HG02798 (cell line): ENCODE results near the gene GNB4.

Experiments
- ATAC-seq: cut with Tn5 transposase; IDR thresholded peaks from one replicate; pipeline ENCODE4 v1.9.1; 2021; ENCODE audit warnings: mild to moderate bottlenecking; ENCODE audit not compliant: unreplicated experiment, poor library complexity

GNB4 gene

DNA sequence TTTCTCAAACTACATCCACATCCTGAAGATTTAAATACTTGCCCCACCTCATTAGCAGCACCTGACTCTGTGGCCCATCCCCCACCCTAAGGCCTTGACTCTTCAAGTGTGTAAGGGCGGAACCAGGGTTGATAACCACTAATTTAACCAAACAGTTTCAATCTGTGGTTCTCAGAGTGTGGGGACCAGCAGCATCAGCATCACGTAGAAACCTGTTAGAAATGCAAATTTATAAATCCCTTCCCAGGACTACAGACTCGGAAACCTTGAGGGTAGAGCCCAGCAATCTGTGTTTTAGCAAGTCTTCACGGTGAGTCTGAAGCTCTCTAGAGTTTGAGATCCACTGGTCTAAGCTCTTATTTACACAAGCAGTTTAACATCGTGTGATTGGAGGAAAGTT lies 12.4 kb downstream of the GNB4 start:
- peak; percentile 79 for ATAC-seq

DNA sequence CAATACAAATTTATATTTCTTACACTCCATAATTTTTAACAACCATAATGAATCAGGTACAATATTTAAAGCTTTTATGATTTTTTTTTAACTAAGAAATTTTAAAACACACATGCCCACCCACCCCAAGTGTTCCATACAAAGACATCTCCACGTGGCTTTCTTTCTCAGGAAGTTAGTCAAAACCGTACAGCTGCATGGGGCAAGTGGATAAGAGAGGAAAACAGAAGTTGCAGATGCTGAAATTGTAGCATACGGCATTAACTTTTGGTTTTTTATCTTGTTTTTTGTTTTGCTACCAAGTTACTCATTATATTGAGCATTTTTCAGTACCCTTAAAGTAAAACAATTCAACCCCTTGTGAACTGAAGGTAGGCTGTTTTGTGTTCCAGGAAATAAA lies 14.8 kb downstream of the GNB4 start:
- no peak for ATAC-seq

DNA sequence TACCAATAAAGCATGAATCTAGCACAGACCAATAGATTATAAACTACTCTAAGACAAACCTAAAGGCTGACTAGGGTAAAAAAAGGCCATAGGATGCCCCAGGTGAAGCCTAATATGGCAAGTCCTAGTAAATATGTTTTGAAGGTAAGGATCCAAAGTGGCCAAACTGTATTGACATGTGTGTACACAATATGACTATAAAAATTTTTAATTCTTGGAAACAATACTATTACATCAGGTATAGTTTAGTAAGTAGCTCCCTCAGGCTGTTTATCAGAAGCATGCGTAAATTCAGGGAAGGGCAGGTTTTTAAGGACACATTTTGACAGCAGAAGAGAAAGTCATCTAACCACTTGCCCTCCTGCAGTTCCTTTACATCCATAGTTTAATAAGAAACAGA lies 18.8 kb downstream of the GNB4 start:
- ATAC-seq = no peak

DNA sequence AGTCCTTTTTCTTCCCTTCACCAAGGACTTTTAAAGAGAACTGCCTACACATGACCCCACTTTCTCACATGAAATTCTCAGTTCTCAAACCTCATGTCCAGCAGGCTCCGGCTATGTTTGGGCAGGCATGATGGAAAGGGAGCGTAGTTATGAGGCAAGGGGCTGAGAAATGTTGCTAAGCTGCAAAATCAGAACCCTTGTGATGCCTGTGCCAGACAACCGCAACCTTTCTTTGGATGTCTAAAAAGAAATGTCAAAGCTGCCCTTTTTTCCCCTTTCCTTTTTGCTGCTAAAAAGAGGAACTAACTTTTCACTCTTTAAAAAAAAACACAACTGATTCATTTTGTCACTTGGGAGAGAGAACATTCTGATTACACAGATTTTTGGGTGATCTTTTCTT lies 19.2 kb downstream of the GNB4 start:
- ATAC-seq = peak; percentile 65

DNA sequence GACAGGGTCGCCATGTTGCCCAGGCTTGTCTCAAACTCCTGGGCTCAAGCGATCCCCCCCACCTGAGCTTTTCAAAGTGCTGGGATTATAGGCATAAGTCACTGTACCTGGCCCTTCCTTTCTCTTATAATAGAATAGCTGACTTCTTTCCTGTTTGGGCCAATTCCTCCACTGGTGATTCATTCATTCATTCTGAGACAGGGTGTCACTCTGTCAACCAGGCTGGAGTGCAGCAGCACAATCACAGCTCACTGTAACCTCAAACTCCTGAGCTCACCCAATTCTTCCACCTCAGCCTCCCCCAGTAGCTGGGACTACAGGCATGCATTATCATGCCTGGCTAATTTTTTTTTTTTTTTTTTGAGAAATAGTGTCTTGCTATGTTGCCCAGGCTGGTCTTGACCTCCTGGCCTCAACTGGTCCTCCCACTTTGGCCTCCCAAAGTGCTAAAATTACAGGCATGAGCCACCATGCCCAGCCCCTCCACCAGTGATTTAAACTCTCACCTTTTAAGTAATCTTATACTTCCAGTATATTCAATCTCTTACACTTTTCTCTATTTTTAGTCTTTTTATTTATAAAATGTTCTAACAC lies 20.9 kb downstream of the GNB4 start:
- ATAC-seq = no peak

DNA sequence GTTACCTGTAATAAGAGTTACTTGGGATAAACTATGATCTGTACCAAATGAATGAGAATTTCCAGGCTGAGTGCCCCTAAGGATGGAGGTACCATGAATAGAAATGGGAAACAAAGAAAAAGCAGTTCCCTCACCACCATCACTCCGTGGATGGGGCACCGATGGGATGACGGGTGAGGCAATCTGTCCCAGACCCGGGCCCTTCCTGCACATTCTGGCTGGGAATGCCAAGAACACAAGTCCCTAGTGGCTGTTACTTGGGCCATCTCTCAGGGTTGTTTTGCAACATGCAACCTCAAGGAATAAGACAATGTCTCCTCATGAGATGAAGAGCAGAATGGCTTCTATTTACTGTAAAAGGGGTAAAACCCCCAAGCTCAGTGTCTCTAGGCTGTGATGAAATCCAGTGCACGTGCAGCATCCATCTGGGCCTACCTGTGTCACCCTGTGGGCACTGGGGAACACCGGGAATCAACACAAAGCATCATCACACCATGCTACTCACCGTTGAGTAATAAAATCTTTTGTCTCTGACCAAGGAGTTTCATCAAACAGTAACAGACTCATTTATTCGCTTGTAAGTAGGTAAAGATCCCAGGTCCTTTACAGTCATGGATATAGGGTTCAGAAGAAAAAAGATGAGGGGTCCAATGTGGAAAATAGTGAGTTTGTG lies 22.3 kb downstream of the GNB4 start:
- no peak for ATAC-seq

DNA sequence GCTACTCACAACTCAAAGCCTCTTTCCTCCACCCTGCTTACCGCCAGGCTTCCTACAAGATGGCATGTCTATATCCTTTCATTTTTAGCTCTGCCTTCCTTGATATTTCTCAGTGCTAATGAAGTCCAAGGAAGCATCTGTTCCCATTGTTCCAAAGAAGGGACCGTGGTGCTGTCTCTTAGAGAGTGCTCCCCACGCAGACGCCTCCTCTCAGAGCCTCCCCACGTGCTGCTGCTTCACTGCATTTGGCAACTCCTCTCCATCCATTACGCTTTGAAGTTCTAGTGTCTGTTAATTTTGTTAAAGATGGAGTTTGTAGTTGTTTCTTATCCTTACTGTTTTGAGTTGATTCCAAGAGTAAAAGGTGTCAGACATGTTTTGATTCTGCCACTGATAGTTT lies 26.2 kb downstream of the GNB4 start:
- no peak for ATAC-seq

DNA sequence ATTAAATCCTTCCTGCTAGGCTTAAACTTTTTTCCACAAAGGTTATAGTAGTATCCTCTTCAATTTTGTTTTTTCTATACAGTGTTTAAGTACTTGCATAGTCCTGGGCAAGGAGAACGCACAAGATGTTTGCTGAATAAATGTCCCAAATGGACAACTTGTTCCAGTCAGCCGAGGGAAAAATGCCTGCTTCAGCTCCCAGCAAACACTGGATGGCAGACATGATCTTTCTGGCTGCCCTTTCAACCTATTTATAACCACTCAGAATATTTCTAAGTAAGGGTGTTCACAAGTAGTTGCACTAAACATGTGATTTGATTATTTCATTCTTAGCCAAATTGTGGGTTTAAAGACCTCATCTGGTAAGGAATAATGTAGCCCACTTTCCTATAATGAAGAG lies 29.8 kb downstream of the GNB4 start:
- ATAC-seq = no peak

DNA sequence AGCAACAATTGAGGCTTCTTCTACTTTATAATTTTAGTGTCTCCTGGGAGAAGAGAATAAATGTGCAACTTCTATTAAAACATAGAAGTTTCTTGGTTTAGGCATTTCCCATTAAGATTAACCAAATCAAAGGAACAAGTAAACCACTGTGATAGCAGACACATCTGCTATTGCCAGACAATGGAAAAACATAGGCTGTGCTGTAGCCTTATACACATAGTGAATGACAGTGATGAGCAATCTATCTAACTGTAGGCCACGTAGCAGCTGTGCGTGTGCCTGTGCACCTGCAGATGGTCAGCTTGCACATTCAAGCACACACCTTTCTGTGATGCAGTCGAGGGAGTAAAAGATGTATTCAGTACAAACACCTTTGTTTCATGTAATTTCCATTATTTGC lies 32.7 kb downstream of the GNB4 start:
- ATAC-seq = no peak

DNA sequence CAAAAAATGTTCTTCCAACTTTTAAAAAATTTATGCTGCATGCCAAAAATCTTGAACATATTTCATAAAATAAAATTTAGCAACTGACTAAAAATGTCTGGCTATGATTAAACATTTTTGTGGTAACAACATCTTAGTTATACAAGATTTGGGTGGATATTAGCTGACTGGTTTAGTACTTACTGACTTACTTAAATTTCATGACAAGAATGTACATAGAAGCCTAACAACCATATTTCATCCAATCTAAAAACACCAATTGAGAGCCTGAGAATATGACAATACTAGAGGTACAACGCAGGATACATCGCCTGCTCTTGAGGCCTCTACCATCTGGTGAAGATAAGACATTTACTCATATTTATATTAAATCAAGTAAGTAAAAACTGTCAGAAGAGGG lies 34.6 kb downstream of the GNB4 start:
- ATAC-seq = no peak

DNA sequence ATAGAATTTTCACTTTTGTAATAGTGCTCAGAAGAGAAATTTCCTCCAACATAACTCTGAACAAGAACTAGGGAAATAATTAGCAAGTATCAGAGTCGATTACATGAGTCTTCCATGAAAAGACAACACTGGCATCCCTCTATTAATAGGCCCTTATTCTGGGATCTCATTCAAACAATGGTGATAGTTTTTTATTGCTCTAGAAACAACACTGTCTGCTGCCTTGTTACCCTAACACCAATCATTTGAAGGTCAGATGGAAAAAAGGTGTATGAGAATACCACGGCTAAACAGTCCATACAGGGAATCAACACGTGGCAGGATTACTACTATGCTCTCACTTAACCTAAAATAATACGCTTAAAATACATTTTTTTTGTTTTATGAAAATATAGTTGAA lies 35.9 kb downstream of the GNB4 start:
- ATAC-seq = no peak

DNA sequence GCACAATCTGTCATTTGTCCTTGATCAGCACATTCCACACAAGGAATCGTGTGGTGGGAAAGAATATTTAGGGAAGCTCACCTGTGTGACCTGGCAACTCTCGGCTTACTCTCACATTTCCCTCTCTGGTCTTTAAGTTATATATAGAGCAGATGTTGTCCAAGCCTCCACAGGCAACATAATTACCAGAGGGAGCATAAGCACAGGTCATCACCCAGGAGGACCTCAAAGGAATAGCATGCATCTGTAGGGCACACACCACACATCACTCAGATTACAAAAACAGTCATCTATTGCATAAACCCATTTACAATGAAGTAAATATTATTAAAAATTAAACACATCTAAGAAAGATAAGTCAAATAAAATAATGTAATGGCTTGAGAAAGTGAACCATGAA lies 36.5 kb downstream of the GNB4 start:
- ATAC-seq = no peak

DNA sequence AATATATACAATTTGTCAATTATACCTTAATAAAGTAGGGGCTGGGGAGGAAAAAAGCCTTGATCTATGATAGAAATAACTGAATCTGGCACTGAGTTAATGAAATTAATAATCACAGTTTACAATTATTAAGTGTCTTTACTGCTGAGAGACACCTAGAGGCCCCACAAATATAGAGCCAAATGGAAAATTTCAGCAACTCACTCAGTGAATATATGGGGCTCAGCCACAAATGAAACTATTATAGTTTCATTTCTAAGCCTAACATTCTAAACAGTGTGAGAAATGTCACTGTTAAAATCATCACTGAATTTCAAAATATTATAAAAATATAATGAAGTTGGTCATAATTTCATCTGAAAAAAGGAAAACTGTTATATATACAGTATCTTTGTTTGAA lies 40.3 kb downstream of the GNB4 start:
- no peak for ATAC-seq

DNA sequence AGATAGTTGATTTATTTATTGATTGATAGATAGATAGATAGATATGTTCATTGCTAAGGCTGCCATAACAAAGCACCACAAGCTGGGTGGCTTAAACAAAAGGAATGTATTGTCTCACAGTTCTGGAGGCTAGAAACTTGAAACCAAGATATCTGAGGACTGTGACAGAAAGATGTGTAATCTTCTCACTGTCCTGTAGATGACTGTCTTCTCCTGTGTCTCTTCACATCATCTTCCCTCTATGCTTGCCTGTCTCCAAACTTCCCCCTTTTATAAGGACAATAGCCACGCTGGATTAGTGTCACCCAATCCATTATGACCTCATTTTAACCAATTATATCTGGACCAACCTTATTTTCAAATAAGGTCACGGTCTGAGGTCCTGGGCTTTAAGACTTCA lies 40.9 kb downstream of the GNB4 start:
- no peak for ATAC-seq

DNA sequence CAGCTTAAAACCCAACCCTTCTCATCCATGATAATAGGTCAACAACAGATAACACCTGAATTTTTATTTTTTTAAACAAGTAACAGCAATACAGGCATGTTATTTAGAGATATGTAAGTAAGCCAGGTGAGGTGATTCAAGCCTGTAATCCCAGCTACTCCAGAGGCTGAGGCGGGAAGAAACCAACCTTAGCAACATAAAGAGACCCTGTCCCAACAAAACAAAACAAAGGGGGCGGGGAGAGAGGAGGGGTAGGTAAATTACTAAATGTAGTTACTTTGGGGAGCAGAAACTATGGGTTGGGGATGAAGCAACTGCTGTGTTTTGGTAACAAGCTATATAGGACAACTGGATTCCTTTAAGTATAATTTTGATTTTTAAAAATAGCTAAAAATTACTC lies 47.0 kb downstream of the GNB4 start:
- ATAC-seq = no peak

DNA sequence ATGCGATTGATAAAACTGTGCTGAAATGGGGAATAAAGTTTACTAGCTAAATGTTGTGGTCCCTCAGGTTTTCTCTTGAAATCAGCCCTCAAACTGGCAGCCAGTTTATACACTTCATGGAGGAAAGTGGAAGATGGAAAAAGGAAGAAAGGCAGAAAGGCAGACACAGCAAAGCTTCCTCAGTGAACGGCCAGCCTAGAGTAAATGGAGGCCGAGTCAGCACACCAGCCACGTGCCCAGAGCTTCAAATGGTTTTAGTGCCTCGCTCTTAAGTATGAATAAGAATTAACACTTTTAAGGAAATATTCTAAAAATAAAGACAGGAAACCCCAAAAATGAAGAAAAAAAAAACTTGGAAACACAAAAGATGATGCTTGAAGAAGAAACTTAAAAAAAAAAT lies 48.3 kb downstream of the GNB4 start:
- ATAC-seq = no peak

DNA sequence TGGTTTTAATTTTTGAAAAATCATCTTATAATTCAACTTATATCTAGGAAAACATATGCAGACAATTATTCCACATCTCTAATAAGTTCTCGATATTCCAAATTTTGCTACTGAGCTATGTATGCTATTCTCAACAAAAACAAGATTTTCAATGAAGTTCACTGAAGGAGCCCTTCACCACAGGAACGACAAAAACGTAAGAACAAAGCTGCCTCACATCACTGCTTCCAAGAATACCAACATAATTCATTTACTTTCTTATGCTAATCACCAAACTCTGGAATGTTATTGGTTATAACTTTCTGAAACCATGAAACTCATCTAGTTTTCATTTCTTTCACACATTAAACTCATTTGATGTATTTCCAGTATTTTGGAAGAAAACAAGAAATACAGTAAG lies 49.7 kb downstream of the GNB4 start:
- ATAC-seq = no peak

DNA sequence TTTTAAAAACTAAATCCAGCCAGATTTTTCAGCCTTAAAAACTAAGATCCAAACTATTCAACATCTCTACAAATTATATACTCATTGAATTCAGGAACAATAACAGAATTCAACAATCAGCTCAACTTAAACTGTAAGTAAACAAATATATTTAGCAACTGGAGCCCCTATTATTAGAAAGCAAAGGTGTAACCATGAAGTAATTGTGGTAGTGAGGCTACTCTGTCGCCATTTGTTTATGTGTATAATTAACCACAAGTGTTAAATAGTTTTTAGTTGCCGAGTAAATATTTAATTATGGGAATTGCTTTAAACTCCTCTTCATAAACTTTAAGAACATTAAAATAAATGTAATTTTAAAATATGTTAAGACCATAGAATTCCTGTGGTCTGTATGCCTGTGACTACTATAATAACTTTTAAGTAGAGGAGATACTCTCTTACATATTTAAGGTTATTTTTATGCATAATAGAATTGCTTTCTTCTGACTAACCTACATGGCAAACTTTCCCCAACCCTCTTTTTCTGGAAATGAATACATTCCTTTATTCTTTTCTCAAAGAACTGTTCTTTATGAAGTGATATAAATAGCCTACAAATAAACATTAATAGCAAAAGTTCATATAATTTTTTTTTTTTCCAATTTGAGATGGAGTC lies 52.6 kb downstream of the GNB4 start:
- no peak for ATAC-seq

DNA sequence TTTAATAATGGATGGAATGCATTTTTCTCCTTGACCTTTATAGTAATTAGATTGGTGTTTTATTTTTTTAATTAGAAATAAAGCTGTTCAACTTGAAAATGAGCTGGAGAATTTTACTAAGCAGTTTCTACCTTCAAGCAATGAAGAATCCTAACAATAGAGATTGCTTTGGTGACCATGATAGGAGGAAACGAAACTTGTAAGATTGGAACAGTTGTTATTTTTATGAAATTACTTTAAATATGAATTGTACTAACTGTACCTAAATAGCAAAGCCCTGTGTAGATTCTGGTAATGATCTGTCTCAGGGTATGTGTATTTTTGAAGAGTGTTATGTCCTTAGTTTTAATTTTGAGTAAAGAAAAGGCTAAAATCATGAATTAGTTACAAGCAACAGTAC lies 59.4 kb downstream of the GNB4 start:
- ATAC-seq = no peak

DNA sequence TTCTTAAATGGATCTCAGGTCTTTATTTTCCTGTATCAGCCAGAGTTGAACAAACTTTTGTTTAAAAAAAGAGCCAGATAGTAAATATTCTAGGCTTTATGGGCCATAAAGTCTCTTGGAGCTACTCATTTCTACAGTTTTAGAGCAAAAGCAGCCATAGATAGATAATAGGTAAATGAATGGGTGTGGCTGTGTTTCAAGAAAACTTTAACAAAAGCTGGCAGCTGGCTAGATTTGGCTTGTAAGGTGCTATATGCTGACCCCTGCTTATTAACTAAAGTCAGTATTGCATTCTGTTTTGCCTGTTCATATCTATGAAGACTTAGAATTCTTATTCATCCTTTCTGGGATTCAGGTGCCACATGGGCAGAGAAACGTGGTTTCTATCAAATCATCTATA lies 74.8 kb downstream of the GNB4 start:
- no peak for ATAC-seq

DNA sequence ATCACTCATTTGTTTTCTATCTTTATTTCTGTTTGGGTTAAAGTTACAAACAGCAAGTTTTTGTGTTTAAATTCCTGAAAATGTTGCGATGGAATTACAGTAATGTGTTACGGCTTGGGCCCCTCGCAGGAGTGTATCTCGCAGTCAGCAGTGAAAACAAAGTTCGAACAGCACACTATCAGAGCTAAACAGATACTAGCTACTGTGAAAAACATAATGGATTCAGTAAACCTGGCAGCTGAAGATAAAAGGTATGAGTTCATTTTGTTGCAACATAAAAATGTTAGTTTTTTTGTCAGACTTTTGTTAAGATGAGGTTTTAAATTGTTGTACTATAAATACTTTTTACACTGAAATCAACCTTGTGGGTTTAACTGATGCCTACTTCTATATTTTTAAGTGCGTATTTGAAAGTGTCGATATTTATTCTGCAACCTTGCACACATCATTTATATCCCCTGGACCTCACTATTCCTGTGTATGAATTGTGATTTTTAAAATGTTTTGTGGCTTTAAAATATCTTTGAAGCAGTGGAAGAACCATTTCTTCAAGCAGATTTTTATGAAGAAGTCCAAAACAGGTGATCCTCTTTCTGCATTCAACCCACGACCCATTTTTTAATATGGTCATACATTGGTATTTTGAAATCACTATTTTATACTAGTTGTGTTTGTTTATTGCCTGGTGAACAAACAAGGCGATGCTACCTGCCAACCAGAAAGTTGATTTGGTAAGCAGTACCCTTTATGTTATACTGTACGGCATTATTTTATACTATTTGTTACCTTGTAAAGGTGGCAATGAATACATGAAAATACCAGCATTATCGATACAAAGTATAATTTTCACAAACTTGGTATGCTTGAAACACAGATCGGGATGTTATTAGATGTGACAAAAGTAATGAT lies 75.9 kb downstream of the GNB4 start:
- no peak for ATAC-seq
